Peyer's patch (tissue), 4 donors: Measurements from ENCODE around the gene VSTM2L.

Source experiments
- POLR2A ChIP-seq, 2 donors: fragments of 450-650 bp; IDR thresholded peaks; one replicate each; pipeline ENCODE4 v1.5.1; 2017; ENCODE audit warnings: antibody characterized with exemption in 2 of 2, mild to moderate bottlenecking in 2 of 2, moderate library complexity in 2 of 2
- TF ChIP-seq, protein P1 (sequence below), 6 experiments: fragments of 450-650 bp in 4 of 6; fragments of 200-600 bp in 2 of 6; sonication (generic) in 1 of 6; IDR thresholded peaks; one replicate each; pipeline ENCODE4 v1.5.1; 2017 to 2019; ENCODE audit warnings: antibody characterized with exemption in 6 of 6, mild to moderate bottlenecking in 3 of 6, moderate library complexity in 1 of 6

DNA sequence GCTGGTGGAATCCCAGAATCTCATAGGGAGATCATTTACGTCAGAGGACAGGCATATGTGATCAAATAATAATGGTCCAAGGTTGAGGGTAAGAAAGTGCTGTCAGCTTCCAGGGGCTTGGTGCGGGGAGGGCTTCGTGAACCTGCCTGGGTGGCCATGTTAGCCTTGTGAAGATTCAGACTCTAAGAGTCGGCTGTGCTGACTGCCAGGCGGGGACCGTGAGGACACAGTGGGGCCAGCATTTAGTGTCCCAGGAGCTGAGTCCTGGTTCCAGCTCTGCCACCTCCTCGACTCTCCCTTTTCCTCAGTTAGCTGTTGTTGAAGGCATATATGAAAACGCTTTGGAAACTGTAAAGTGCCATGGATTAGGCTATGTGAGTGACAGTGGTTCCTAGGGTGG lies 33.5 kb downstream of the VSTM2L start:
- TF ChIP-seq, protein P1, sequence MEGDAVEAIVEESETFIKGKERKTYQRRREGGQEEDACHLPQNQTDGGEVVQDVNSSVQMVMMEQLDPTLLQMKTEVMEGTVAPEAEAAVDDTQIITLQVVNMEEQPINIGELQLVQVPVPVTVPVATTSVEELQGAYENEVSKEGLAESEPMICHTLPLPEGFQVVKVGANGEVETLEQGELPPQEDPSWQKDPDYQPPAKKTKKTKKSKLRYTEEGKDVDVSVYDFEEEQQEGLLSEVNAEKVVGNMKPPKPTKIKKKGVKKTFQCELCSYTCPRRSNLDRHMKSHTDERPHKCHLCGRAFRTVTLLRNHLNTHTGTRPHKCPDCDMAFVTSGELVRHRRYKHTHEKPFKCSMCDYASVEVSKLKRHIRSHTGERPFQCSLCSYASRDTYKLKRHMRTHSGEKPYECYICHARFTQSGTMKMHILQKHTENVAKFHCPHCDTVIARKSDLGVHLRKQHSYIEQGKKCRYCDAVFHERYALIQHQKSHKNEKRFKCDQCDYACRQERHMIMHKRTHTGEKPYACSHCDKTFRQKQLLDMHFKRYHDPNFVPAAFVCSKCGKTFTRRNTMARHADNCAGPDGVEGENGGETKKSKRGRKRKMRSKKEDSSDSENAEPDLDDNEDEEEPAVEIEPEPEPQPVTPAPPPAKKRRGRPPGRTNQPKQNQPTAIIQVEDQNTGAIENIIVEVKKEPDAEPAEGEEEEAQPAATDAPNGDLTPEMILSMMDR (IDR thresholded peaks at IDR 0.05) = no peak
- TF ChIP-seq POLR2A (IDR thresholded peaks at IDR 0.05) = no peak
